Uterus (tissue), 2 donors: Measurements from ENCODE around the gene NDEL1.

Experiments used
- POLR2A ChIP-seq, 2 donors: fragments of 450-650 bp; IDR thresholded peaks; one replicate each; pipeline ENCODE4 v1.6.1; 2016; ENCODE audit warnings: antibody characterized with exemption in 2 of 2, mild to moderate bottlenecking in 1 of 2, moderate library complexity in 1 of 2
- TF ChIP-seq, protein P1 (sequence below), 4 experiments: fragments of 200-600 bp in 2 of 4; fragments of 450-650 bp in 2 of 4; sonication (generic) in 2 of 4; IDR thresholded peaks; one replicate each; pipeline ENCODE4 v1.5.1; 2016 to 2019; ENCODE audit warnings: antibody characterized with exemption in 4 of 4, mild to moderate bottlenecking in 2 of 4, moderate library complexity in 1 of 4

DNA sequence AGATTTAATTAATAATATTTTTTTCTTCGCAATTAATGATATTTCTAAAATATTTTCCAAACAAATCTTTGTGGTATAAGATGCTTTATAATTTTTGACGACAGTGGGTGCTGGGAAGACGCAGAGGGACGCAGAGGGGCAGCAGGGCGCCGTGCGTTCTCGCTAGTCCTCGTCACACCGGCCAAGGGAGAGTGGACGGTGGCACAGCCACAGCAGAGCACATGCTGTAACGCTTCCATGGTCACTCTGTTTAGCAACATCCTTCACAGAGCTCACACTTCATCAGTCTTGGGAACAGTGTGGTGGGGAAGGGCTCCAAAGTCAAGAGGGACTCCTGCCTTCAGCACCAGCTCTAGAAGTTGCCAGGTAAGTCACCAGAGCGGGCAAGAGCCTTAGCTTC is 60.4 kb downstream of the NDEL1 start:
- TF ChIP-seq, protein P1, sequence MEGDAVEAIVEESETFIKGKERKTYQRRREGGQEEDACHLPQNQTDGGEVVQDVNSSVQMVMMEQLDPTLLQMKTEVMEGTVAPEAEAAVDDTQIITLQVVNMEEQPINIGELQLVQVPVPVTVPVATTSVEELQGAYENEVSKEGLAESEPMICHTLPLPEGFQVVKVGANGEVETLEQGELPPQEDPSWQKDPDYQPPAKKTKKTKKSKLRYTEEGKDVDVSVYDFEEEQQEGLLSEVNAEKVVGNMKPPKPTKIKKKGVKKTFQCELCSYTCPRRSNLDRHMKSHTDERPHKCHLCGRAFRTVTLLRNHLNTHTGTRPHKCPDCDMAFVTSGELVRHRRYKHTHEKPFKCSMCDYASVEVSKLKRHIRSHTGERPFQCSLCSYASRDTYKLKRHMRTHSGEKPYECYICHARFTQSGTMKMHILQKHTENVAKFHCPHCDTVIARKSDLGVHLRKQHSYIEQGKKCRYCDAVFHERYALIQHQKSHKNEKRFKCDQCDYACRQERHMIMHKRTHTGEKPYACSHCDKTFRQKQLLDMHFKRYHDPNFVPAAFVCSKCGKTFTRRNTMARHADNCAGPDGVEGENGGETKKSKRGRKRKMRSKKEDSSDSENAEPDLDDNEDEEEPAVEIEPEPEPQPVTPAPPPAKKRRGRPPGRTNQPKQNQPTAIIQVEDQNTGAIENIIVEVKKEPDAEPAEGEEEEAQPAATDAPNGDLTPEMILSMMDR (IDR thresholded peaks at IDR 0.05) = no peak
- TF ChIP-seq POLR2A (IDR thresholded peaks at IDR 0.05) = no peak
